ENCODE data around the gene ZNF285.
"Not testable (repeated sequence)": the region's sequence is repeated elsewhere in the genome, so short reads cannot be mapped to it uniquely, and the experiment has no call there.

Gene ZNF285

GRCh38 chr19:44401139-44402115, at the start of gene ZNF285:
Gene ZNF285 (minus strand): TSS chr19:44401608. CDS start chr19:44397213, 4,395 bp downstream.
- no peak for DNase-seq

DNA sequence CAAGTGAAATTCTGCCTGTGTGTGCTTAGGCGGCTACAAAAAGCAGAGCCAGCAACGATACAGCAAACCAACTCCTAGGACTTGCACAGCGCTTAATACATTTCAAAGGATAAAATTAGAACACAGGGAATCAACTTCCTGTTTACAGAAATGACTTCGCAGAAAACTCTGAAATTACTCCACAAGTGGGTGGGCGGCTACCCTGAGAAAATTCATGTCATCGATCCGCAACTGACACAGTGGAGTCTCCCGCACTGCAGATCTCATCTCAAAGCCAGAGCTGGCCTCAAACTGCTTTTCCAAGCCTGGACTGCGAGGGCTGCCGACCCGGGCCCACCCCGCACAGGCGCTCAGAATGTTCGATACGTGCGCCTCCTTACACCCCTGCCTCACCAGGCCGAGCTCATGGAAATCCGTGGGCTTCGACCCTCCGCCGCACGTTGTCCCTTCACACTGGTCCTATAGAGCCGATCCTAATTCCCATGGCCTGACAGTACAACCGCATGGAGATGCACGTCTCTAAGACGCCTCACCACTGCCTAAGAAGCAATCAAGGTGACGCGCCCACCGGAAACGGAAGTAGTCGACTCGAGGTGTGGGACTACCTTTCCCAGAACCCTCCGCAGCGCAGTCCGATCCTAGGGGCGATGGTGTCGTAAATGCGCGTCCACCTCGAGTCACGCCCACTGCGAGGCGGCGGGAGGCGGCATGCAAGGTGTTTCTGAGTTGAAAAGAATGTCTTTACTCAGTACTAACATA, 46.7 kb upstream of the ZNF285 start, which contains the start of gene ZNF229:
TSS of gene ZNF229 (minus strand) at position 557 of the 759 bp plus-strand sequence. CDS start 5,625 bp downstream, outside the sequence.
- peak; percentile 47 for DNase-seq

GRCh38 chr19:44438441-44438840, 37.0 kb upstream of the ZNF285 start:
- DNase-seq = no peak

DNA sequence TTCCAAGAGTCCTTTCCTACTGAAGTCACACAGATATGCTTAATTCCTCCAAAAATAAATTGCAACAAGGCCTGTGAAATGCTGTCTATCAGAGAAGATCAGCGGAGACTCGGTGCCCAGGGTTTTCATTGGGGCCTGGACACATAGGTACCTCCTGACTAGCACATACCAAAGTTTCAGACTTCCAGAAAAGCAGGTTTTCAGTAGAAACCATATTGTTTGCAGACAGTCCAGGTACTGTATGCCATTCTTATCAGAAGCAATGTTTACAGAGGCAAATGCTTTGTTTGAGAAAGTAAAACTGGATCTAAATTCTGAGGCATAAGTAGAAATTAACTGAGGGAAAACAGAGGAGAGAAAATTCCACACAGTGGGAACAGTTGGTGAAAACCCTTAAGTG, 34.0 kb upstream of the ZNF285 start:
- no peak for DNase-seq

- no peak for DNase-seq
Observed at GRCh38 chr19:44430956-44431355, 29.5 kb upstream of the ZNF285 start.

DNA sequence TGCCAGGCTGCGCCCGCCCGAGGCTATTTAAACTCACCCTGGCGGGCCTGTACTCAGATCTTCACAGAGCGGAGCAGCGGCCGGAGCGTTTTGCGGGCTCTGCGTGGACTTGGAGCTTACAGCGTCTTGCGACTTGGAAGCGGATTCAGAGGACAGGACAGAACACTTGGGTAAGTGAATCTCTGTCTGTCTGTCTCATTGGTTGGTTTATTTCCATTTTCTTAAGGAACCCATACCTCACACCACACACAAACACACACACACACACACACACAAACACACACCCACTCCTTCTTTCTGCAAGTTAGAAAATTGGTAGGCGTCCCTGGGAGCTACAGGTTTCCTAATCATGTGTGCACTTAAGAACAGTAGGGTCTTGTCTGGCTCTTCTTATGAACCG, 14.1 kb upstream of the ZNF285 start:
- not testable (repeated sequence) for DNase-seq

GRCh38 chr19:44389268-44389667, 12.1 kb downstream of the ZNF285 start:
- not testable (repeated sequence) for DNase-seq

GRCh38 chr19:44374789-44375188, 26.6 kb downstream of the ZNF285 start:
- no peak for DNase-seq

- no peak for DNase-seq
Observed at GRCh38 chr19:44371815-44372480, 29.5 kb downstream of the ZNF285 start.

DNA sequence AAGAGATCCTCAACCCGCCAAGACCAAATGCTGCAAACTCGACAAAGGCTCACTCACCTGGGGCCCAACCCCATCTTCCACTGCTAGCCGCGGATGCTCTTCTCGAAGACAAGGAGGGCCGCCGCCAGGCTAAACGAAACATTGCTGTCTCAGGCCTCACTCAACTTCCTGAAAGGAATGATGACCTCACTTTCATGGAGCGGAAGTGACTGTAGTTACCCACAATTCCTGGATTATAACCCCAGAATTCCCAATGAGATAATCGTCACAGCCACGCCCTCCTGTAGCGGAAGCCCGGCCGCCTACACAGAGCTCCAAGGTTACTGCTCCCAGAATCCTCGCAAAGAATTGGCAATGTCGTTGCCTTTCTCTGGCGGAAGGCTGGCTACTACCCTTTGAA, 34.4 kb downstream of the ZNF285 start:
- no peak for DNase-seq

DNA sequence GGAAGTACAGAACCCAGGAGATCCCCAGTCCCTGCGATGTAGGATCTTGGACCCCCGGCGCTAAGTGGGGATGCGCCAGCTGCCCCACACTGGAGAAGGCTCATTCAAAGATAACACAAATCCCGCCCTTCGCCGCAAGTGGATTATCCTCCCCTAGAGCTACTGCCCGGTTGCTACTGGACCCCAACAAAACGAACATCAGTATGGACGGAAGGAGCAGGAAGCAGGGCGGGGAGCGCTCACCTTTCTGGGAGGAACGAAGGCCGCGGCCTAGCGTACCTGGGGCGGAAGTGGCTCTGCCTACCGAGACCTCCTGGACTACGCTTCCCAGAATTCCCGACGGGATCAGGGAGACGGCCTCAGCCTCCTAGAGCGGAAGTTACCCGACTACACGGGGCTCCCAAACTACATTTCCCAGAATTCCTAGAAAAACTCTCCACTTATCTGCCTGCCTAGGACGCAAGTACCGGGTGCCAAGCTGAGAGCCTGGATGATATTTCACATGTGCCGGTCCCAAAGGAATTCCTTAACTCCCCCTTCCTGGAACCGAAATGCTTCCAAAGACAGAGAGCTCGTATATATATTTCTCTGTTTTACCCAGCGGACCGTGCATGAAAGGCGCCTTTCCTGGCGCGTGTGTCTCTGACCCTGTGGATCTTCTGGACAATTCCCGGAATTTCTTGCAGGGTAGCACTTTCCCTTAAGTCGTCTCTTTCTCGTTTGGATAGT, 44.9 kb downstream of the ZNF285 start, which contains the start of gene ZNF112:
TSS of gene ZNF112 (minus strand) at position 298 of the 729 bp plus-strand sequence. CDS start 16,141 bp downstream, outside the sequence.
- DNase-seq = no peak

DNA sequence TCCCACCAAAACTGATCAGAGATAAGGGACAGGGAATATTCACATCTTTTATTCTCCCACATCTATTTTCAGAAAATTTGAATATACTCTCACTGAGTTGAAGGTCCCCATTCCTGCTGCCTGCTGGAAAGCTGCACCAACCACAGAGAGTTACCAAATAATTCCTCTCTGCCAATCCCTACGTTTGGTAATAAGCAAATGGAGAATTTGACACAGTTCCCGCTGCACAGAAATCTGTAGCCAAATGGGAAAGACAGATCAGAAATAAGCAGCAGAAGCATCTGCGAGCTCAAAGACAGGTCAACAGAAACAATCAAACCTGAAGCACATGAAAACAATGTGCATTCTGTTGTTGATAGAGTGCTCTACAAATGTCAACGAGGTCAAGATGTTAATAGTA, 54.9 kb downstream of the ZNF285 start:
- DNase-seq = no peak

DNA sequence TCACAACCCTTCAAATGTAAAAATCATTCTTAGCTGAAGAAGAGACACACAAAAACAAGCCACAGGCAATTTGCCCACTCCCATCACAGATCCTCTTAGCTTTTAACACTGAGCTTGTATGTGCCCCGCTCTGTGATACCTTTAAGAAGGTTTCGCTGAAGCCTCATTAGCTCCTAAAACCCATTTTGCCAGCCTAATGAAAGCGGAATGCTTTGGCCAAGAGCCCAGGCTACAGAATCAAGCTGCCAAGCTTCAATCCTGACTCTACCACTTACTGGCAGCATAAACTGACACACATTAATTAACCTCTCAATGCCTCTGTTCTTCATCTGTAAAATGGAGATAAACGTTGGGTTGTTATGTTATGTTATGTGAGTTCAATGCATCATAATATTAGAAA, 55.4 kb downstream of the ZNF285 start:
- DNase-seq = no peak

DNA sequence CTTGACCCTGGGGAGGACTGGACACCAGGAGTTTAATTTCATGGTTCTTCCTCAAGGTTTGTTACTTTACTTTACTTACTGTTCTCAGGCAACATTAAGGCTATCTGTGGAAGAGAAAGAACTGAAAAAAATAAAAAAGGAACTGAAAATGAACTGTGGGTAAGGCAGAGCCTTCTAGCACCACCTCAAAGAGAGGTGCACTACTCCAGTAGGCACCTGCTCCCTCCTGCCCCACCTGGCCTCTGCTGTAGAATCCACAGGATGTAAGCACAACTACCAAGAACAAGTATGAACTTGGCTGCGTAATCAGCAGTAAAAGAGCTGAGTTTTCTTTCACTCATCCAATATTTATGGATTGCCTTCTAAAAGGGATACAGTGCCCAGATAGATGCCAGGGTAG, 57.2 kb downstream of the ZNF285 start:
- DNase-seq = no peak

DNA sequence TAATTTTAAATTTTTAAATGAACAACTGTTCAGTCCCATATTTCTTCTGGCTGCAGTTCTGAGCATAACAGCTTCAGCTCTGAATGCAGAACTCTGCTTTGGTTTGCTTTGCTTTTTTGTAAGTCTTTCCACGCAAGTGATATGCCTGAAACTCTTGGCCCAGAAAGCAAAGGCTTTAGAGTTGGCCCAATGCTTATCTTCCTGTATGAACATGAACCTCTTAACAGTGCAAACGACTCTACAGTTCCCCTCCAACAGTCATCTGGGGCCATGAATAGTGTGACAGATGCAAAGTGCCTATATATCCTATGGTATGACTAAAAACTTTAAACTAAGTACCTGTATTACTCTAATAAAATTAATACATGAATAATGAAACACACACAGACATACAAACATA, 59.6 kb downstream of the ZNF285 start:
- no peak for DNase-seq

- not testable (repeated sequence) for DNase-seq
Observed at GRCh38 chr19:44334639-44335038, 66.8 kb downstream of the ZNF285 start.
